ENCODE data around the gene MFSD11.

GRCh38 chr17:76720211-76720610 lies 17.7 kb upstream of the MFSD11 start:
- TF ChIP-seq POLR2AphosphoS5 (IDR thresholded peaks at IDR 0.05) (no peak), CTCF (IDR thresholded peaks at IDR 0.05) (no peak), POLR2A (IDR thresholded peaks at IDR 0.05) (no peak), EP300 (IDR thresholded peaks at IDR 0.05) (no peak)

All from sigmoid colon (tissue), 4 donors.